LoVo (cell line): Measurements from ENCODE around the gene SERGEF.
"Not testable (repeated sequence)": the region's sequence is repeated elsewhere in the genome, so short reads cannot be mapped to it uniquely, and the experiment has no call there.

Experiments
- DNase-seq: peaks from one replicate; pipeline ENCODE4 v3.0.0-alpha.2; 2016; ENCODE audit warnings: low spot score

The SERGEF gene

GRCh38 chr11:17907046-17907445, 105.8 kb downstream of the SERGEF start:
- no peak for DNase-seq

DNA sequence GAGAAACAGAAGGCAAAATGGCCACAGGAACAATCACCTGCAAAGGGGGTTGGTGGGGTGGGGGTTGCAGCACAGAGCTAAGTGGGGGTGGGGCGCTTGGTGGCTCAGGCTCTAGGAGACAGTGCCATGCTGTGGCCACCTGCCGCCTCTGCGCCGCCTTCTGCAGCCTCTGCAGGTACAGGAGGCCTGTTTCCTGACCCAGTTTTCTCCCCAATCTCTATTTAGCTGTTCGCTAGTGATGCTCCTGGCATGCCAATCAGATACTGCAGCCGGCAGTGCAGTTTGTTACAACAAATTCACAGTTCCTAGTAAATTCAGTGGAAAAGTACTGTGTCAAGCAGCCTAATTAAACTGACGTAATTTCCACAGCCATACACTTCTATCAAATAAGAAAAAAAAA, 106.4 kb downstream of the SERGEF start:
- DNase-seq, result no peak

DNA sequence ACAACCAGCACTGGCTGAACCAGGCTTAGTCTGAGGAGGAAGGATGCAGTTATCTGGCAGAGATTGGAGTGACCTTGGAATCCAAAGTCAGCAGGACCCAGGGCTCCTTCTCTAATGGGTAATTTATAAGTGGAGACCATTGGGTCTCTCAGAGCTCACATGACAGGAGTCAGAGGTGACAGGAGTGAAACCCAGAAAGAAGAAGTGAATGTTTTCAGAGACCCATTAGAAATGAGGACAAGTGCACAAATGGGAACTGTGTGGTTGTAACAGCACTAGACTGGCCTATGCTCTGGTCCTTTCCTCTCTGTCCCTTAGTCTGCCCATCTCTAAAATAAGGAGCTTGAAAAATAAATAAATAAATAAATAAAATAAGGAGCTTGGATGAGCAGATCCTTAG, 107.4 kb downstream of the SERGEF start:
- no peak for DNase-seq

DNA sequence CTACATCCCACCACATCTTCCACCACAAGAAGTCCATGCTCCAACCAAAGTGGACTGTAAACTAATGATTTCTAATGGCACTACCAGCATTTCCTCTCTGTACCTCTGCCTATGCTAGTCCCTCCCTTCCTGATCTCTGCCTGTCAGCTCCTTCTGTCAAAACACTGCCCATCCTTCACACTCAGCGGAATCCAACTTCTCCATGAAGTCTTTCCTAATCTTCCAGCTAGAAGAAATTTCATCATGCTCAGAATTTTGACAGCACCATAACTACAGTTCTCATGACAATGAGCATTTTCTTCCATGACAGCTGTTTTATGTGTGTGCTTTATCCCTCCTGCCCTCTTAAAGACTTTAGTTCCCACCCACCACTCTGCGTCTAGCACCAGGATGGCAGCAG, 111.4 kb downstream of the SERGEF start:
- DNase-seq, result no peak

DNA sequence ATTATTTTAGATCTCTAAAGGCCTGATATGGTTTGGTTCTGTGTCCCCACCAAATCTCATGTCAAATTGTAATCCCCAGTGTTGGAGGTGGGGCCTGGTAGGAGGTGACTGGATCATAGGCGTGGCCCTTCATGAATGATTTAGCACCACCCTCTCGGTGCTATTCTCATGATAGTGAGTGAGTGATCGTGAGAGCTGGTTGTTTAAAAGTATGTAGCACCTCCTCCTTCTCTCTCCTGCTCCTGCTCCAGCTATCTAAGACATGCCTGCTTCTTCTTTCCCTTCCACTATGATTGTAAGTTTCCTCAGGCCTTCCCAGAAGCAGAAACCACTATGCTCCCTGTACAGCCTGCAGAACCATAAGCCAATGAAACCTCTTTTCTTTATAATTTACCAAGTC, 114.1 kb downstream of the SERGEF start:
- no peak for DNase-seq

DNA sequence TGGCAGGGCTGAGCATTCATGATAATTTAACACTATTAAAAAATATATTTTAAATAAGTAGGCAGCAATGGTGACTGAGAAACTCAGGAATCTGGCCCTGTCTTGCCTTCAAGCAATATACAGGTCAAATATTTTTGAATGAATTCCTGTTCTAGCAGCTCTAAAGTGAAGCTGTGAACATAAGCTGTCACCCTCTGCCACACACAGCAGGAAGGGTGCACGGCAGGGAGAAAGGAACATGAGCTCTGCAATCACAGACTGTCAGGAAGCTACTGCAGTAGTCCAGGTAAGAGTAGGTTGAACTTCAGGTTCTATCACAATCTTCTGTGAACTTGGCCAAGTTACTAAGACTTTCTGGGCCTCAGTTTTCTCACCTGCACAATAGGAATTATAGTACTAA, 114.8 kb downstream of the SERGEF start:
- no peak for DNase-seq

- DNase-seq, result no peak
These were observed 115.4 kb downstream of the SERGEF start for GRCh38 chr11:17897495-17897894.

GRCh38 chr11:17896496-17897151, 116.2 kb downstream of the SERGEF start:
- not testable (repeated sequence) for DNase-seq

DNA sequence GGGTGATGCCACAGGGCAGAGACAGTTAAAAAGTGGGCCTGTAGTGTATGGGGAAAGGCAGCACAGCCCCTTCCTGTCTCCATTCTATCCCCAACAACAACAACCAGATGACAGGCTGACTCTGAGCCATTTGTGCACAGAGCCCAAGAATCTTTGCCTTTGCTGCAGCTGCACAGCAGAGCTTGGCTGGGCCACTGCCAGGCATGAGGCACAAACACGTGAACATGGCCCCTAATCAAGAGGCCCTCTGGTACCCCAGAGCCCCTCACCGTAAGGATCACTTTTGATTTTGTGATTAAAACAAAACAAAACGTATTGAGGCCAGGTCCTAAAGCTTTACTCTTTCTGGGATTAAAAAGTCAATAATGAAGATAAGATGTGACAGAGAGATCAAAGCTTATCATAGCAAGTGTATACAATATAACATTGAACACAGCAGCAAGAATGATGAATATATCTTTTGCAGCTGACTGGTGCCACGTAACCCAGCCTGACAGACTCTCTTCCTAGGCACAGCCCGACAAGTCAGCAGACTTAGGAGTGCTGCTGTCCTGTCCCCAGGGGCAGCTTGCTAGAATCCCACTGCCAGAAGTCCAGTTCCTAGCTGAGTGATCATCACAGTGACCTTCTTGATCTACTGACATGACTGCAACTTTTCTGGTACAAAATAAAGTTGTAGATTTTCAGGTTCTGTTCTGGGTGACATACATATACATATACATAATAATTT, 117.8 kb downstream of the SERGEF start:
- no peak for DNase-seq

DNA sequence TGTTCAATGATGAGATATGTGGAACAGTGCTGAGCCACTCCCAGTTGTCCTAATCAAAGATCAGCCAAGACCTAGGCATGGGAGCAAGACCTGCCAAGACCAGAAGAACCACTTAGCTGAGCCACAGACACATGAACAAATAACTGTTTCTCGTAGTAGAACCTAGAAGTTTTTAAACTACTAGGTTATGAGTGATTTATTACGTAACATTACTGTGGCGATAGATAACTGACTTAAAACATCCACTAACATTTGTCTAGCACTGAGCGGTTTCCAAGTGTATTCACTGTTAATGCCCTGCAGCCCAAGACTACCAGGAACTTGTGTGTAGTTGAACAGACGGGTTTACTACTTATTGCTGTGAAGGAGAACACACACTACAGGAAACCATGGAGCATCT, 120.4 kb downstream of the SERGEF start:
- DNase-seq, result no peak

- no peak for DNase-seq
These were observed 122.5 kb downstream of the SERGEF start for GRCh38 chr11:17890325-17890724.

GRCh38 chr11:17887779-17888178, 125.1 kb downstream of the SERGEF start:
- no peak for DNase-seq

- DNase-seq, result no peak
These were observed 128.9 kb downstream of the SERGEF start for GRCh38 chr11:17883946-17884345.

DNA sequence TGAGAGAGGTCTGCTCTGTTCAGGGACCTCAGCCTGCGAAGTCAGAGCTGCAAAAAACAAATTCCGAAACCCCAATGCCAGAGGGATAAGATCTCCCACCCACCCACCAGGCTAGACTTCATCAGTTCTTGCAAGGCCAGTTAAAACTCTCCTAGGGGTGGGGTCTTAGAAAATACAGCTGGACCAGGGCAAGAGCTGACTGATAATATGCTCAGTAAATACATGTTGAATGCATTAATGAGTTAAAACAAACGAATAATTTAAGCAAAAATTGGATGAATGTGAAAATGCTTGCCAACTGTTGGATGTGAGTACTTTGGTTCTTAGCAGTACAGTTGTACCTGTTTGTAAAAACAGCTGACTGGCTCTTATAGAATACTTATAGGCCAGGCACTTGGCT, 129.8 kb downstream of the SERGEF start:
- no peak for DNase-seq

GRCh38 chr11:17878743-17879142, 134.1 kb downstream of the SERGEF start:
- no peak for DNase-seq

DNA sequence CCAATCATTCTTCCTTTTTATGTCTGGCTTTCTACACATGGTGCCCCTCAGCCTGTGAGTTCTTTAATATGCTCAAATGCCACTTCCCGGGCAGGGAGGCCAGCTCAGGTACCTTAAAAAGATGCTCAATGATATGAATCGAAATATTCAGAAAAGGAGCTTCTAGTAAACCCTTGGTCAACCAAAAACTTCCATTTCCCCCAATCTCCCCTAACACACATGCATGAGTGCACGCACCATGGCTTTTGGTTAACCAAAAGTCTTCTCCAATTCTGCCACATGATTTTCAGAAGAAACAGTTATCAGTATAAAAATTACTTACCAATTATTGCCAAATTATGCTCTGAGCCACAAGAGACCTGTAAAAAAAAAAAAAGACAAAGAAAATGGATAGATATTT, 135.0 kb downstream of the SERGEF start:
- DNase-seq, result no peak

DNA sequence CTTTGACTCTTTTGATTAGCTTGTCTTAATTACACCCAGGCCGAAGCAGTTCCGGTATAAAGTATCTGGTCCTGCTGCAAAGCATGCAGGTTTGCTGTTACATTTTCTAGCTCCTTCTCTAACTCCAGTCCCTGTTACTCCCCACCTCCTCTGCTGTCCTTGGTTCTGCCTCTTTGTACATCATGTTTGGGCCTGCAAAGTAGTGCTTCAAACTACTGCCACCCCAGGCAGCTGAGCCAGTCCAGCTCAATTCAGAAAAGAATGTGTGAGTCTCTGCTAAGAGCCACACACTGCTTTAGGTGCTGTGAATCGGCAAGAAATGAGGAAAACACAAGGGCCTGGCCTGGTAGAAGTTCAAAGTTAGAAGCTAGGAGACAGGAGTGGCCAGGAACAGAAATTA, 136.0 kb downstream of the SERGEF start:
- no peak for DNase-seq

DNA sequence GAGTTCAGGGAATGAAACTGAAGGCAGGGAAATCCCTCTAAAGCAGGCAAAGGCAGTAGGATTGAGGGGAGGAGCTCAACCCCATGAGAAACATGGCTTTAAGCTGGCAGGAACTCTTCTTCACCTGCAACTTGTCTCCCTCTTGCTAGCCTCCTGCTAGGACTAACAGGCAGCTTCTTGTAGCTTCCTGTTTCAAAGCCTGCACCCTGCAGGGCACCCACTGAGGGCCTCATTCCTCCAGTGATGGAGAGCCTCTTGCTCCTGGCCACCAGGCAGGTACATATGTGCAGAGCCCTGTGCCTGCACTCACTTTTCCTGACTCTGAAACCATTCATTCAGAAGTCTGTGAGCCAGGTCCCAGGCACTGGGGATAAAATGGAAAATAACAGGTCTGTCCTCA, 137.0 kb downstream of the SERGEF start:
- DNase-seq, result no peak

DNA sequence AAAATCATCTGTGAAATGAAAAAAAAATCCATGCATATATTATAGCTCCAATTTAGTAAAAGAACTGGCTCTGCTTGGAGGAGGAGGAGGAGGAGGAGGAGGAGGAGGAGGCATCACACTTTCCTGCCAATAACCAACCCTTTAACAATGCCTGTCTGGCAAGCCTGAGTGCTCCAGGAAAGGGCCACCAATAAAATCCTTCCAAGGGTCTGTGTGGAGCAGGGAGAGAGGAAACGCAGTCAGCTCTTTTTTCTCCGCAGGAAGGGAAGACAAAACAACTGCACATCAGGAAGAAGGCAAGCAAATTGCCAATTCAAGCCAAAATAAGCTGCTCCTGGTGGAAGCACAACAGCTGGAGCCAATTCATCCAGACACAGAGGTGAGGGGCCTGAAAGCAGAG, 139.3 kb downstream of the SERGEF start:
- DNase-seq, result no peak

DNA sequence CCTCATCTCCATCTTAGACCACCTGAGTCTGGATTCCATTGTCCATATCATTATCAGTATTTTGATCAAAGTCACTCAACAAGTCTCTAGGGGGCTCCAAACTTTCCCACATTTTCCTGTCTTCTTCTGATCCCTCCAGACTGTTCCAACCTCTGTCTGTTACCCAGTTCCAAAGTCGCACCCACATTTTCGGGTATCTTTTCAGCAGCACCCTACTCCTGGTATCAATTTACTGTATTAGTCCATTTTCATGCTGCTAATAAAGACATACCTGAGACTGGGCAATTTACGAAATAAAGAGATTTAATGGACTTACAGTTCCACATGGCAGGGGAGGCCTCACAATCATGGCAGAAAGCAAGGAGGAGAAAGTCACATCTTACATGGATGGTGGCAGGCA, 144.4 kb downstream of the SERGEF start:
- DNase-seq, result not testable (repeated sequence)

- no peak for DNase-seq
These were observed 145.5 kb downstream of the SERGEF start for GRCh38 chr11:17867341-17867740.

DNA sequence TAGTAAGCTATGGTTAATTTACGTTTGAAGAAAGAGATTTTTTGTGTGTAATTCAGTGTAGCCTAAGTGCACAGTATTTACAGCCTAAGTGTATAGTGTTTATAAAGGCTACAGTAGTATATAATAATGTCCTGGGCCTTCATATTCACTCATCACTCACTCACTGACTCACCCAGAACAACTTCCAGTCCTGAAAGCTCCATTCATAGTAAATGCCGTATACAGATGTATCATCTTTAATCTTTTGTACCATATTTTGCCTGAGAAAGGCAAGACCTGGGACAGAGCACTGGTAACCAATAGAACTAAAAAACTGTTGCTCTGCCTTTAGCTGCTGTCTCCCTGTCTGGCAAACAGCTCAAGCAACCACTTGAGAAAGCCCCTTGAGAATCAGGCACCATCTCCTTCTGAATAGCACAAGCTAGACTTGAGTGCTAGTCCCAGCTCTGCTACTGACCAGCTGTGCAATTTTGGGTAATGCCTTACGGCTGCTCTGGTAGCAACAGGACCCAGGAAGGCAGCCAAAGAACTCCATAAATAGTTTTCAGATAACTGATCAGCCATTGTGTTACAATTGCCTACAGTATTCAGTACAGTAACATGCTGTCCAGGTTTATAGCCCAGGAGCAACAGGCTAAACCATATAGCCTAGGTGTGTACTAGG, 146.9 kb downstream of the SERGEF start:
- DNase-seq, result no peak

- peak; percentile 34 for DNase-seq
These were observed 148.3 kb downstream of the SERGEF start for GRCh38 chr11:17864478-17864941.
